NCI-H345 treated with DMSO at 0.1 percent for 48 hours (cell line): Measurements from ENCODE around the gene SCRN1.

Experiments
- DNase-seq: peaks from one replicate; lab custom pipeline; 2025; ENCODE audit not compliant: unreplicated experiment; lab: John Stamatoyannopoulos, UW

SCRN1 gene

DNA sequence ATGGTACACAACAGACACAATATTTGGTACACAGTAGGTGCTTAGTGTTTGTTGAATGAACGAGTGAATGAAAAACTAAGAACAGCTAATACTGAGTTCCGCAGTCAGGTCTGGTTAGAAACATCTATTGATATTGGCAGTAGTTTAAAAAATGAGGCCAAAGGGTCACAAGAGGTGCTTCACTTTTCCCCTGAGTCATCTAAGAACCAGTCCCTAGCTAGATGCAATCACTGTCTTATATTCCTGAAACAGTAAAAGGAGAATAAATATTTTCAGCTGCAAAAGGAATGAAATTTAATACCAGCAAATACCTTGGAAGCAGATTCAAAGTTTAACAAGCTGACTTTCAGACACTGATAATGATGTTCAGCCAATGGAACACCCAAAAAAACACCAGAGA lies 54.5 kb downstream of the SCRN1 start:
- no peak for DNase-seq

DNA sequence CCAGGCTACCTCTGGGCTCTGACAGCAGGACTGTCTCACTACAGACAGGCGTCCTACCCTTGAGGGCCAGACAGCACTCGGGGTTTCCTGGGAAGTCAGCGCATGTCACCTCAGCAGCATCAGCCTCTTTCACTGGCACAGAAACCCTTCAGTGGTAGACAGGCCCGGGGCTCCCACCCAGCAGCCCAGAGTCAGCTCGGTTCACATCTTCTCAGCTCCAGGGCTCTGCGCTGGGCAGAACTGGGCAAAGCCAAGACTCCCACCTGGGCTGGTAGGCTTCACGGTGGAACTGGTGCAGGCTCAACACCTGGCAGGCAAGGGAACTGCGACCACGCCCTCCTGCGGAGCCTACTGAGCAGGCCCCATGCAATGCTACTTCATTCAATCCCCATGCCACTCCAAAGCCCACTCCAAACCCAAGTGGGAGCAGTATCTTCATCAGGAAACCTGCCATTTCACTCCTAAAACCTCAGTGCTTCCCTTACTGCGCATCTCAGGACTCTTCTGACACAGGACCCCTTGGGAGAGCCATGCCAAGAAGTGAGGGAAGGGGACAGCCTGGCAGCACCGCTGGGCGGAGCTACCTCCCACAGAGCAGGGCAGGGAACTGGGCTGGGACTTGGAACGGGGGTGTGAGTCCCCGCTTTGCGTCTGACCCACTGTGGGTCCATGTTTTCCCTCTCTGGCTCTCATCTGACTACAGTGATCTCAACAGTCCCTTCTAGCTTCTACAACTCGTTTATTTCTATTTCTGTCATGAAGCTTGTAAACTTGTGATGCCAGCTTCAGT lies 60.4 kb downstream of the SCRN1 start:
- no peak for DNase-seq

DNA sequence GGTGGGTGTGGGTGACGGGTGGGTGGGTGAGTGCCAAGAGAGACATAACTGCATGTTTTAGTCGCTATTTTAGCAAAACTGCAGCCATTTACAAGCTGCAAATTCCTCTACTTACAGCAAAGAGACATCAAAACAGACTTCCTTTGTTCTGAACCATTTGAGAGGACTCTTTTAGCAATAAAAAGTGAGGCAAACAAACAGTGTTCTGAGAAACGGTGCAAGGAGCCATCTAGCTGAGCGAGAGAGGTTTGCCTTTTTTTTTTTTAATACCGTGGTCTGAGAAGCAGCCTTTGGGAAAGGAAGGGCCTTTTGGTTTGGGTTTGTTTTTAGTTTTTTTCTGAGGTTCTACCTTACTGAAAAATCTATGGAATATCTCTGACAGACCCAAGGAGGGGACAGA lies 62.9 kb downstream of the SCRN1 start:
- no peak for DNase-seq

DNA sequence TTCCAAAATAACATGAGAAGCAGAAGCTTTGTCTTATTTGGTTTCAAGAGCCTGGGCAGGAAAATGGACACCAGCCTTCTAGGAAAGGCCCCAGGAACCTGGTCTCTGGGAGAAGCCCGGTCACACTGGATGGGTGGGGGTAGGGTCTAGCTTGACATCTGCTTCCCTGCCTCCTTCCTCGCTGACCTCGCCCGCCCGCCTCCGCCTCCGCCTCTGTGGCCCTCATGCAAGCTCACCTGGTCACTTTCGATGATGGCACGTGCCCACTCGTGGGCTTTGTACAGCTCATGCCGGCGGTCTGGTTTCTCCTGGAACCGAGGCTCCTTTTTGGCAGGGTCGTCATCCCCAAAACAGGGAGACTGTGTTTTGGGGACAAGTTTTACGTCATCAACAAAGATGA lies 63.4 kb downstream of the SCRN1 start:
- no peak for DNase-seq

DNA sequence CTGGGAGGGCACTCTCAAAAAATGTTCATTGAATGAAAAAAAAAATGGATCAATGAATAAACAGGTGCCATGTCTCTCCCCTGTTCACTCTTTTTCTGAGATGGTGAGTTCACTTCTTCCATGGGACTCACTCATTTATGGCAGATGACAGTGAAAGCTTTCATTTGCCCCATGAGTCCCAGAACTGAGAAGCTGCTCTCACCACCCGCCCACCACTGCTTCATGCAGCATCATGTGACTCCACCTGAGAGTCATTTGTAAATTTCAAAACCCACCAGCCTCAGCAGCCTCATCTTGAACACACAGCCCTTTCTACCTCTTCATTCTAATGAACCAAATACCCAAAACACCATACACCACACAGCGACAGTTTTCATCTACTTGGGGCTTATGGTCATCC lies 64.9 kb downstream of the SCRN1 start:
- DNase-seq: no peak

DNA sequence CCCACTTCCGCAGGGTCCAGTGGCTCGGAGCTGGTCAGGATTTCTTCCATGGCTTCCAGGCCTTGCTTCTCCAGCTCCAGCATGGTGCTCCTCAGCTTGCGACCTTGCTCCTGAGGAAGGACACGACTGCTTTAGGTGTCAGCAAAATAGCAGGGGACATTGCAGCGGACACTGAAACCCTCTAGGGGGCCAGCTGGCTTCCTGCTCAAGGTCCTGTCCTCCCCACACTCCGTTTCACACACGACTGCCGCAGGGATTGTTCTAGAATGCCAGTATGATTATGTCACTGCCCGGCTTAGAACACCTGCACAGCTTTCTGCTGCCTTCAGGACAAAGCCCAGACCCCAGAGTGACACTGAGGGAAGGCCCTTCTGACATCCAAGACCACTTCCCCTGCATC lies 65.6 kb downstream of the SCRN1 start:
- DNase-seq: no peak

DNA sequence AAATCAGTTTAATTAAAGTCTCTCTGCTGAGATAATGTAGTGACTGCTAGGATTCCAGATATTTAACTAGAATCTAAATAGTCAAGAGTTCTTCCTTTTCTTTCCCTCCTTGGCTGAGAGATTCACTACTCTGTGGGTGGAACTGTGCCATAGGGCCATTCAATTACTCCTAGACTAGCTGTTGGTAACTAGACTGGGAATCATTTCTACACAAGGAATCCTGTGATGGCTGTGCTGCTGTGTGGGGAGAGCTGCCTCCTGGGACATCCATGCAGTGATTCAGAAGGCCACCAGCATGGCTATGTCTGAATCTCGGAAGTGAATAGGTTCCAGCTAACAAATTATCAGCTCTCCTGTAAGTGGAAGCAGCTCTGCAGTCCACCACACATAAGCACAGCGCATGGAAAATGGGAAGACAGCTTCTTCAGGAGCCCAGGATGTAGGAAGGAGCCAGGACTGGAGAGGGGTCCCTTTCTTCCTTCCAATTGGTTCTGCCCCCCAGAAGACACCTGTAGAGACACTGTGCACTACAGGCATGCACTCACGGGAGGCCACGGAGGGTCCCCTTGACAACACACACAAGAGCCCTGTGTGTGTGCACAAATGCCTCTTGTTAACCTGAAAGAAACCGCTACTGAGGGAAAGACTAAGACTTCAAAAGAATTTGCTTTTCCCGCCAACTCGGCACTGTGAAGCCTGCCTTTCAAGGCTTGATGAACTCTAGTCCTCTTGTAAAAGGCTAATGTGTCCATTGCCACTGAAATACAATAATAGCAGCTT lies 66.5 kb downstream of the SCRN1 start:
- DNase-seq: no peak

DNA sequence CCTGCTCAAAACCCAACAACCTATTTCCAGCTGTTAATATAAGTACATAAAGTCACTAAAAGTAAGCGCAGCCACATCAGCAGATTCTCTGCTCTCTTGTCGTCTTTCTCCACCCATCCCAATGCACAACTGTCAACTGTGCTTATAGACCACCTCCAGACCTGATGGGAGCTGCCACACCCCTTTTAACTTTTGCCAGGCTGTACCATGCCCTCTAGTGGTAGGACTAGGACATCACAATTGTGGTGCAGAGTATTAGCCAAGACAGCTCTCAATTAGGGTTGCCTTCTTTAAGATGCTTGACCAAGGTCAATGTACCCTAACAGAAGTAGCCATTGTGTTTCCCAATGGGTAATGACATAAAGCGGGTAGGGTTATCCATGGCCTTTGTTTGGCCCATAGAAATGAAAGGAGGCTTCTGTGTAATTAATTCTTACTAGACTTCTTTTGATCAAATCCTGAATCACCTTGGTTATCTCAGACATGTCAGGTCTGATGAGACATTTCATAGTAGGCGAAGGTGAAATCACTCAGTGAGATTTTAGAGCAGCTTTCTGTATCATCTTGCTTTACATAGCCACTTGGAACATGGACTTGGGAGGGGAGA lies 68.1 kb downstream of the SCRN1 start:
- peak; percentile 75 for DNase-seq

DNA sequence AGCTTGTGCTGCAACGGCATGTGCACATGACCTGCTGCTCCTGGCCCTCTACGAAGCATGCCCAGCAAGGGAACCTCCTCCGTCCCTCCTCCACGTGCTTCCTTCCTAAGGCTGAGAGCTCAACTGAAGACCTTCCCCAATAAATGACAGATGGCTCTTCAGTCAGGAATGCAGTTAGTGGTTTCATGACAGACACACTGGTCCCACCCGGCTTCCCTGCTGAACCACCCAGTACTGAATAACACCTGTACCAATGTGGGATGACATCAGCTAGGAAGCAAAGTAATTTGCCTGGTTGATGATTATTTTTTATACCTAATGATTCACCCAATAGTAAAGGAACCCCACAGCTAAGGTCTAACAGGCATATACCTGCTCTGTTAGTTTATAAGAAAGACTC lies 69.1 kb downstream of the SCRN1 start:
- DNase-seq: no peak

DNA sequence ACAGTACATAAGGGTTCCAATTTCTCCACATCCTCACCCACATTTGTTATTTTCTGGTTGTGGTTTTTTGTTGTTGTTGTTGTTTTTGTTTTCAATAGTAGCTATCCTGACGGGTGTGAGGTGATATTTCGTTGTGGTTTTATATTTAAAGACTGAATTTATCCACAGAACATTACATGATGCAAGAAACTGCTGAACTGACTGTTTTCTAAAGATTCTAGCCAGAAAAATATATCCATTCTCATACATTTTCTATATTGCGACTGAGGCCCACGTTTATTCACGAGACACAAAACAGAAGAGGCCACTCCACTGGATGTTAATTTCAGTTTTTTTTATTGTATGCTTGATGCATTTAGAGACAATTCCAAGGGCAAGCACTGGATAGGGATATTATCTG lies 69.8 kb downstream of the SCRN1 start:
- no peak for DNase-seq

DNA sequence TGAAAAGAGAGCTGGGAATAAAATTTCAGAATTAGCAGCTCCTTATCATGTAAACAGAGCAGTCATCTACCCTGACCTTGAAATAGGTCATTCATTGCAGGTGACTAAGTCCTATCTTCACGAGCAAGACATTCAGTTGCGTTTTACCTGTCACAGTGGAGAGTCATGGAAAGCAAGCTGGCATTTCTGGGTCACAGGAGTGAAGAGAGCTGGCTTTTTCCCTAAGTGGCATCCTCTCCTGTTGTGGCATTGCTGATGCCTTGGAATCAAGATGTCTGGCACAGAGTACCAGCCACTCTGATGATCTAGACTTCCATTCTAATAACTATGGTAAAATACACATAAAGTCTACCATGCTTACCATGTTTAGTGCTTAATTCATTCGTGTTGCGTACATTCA lies 70.8 kb downstream of the SCRN1 start:
- DNase-seq: no peak

DNA sequence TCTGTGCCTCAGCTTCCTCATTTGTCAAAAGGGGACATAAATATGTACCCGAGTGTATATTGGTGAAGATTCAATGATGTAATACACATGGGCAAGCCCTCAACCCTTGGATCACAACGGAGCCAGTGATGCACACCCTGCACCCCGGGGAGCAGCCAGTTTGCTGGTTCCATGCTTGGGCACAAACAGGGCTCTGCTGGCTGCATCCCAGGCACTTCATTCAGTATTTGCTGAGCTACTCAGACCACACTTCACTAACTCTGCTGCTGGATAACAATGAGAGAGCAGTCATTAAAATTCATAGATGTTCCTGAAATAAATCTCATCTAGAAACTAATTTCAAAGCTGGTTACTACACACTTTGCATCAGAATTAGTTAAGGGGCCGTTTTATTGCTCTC lies 72.0 kb downstream of the SCRN1 start:
- peak; percentile 87 for DNase-seq

DNA sequence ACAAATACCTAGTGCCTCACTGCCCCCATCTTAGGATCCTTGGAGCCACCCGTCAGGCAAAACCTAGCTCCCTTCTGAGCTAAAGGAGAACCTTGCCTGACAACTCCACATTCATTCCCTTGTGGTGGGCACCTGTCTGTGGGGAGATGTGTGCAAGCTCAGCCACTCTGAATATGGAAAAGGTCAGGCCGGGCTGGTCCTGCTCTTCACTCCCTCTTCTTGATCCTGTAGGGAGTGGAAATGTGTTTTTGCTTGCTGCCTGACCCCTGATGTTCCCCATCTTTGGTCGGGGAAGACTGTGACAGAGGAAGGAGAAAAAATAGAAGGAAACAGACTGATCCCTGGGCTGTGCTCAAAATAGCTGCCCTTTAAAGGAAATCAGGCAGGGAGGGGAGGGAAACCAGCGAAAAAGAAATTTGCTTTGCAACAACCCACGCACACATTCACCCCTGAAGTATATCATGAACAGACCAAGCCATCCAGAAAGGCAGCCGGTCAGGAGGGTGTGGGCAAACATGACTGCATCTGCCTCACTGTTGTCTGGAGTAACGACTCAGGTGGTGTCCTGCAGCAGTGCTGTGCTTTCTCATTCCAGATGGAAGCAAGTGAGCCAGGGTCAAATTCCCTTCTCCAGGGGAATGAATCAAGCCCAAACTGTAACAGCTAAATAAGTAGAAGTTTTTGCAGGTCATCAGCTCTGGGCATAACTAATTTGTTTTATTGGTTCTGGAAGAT lies 74.0 kb downstream of the SCRN1 start:
- DNase-seq: no peak

DNA sequence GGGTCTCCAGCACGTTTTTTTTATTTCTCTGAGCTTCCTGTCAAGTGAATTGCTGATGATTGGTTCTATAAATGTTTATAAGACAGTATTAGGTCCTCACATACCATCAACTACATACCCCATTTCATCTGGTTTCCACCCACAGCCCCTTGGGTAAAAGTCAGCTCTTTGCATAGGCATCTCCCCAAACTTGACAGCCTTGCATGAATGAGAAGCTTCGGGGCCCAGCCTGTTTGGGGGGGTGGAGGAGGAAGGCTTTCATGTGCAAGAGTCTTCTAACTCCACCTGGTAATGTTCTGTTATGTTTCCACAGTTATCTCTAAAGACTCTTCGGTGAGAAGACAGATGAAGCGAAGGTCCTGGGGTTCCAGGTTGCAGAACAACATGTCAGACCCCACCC lies 75.4 kb downstream of the SCRN1 start:
- DNase-seq: no peak

DNA sequence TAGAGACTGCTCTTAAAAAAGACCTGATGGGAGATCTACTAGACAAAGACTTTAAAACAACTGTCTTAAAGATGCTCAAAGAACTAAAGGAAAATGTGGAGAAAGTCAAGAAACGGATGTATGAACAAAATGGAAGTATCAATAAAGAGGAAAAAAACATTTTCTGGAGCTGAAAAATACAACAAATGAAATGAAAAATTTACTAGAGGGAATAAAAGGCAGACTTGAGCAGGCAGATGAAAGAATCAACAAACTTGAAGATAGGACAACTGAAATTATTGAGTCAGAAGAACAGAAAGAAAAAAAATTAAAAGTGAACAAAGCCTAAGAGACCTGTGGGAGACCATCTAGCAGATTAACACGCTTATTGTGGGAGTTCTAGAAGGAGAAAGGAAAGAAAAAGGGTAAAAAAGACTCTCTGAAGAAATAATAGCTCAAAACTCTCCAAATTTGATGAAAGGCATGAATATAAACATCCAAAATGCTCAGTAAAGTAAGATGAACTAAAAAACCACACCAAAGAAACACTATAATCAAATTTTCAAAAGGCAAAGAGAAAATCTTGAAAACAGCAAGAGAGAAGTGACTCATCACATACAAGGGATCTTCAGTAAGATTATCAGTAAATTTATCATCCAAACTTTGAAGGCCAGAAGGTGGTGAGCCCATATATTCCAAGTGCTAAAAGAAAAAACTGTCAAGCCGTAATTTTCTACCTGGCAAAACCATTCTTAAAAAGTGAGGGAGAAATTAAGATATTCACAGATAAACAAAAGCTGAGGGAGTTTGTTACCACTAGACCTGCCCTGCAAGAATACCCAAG lies 83.2 kb downstream of the SCRN1 start:
- DNase-seq: no peak

DNA sequence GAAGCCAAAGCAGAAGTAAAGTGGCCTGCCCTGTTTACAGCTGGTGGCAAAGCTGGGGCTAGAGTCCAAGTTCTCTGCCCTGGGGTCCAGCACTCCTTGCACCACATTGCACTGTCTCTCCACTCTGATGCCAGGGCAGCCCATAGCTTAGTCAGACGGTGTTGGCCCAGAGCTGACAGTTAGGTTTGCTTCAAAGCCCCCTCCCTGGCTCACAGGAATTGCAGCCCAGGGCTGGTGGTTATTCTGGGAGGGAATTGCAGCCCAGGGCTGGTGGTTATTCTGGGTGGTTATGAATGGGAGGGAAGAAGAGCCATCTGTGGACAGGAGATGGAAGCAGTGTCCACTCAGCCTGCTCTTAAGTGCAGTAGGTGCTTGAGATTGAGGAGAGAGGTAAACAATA lies 88.9 kb downstream of the SCRN1 start:
- no peak for DNase-seq

DNA sequence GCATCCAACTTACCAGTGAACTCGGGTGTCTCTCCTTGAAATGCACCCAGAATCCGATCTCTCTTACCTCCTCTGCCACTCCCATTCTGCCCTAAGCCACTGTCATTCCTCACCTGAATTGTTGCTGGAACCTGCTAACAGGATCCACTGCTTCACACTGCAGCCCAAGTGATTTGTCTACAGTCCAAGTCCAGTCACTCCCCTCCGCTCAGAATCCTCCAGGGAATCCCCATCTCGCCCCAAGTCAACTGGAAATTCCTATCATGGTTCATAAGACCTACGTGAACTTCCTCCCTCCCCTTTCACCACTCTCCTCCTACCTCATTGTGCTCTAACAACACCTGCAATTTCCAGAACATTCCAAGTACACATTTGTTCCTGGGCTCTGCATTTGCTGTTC lies 91.3 kb downstream of the SCRN1 start:
- DNase-seq: no peak

DNA sequence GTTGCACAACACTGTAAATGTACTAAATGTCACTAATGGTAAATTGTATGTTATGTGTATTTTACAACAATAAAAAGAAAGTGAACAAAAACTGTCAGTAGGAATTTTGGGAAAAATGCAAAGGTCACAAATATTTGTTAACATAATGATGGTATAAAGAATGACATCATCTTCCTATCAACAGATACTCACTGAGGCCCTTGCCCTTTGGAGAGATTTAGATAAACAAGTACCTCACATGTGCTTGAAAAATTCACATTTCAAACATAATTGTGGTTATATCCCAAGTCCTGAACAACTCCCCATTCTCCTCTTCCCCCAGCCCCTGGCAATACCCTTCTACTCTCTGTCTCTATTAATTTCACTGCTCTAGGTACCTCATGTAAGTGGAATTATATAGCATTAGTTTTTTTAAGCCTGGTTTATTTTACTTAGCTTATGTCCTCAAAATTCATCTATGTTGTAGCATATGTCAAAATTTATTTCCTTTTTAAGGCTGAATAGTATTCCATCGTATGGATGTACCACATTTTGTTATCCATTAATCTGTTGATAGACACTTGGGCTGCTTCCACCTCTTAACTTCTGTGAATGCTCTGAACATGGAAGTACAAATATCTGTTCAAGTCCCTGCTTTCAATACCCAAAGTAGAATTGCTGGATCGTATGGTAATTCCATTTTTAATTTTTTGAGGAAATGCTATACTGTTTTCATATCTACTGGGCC lies 92.8 kb downstream of the SCRN1 start:
- DNase-seq: no peak

DNA sequence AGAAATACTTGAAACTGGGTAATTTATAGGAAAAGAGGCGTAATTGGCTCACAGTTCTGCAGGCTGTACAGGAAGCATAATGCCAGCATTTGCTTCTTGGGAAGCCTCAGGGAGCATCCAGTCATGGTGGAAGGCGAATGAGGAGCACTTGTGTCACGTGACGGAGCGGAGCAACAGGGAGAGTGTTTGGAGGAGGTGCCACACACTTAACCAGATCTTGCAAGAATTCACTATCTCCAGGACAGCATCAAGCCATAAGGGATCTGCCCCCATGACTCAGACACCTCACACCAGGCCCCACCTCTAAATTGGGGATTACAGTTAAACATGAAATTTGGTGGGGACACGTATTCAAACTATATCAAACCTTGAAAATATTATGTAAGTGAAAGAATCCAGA lies 94.0 kb downstream of the SCRN1 start:
- DNase-seq: no peak

DNA sequence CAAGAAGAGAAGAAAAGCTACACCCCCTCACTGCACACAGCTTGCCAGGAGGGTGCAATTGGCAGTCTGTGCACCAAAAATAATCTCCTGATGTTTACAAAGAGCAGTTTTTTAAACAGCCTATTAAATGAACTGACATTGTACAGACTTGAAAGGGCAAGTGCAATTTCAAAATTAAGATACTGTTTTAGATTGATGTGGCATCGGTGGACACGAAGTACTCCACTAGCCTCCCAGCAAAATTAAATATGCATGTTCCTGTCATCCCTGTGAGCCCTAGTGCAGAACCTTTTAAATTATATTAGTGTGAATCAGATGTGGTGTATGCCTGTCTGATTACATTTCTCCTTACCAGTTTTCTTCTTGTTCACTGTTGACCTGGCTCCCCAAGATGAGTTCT lies 95.3 kb downstream of the SCRN1 start:
- no peak for DNase-seq
